H1 (cell line): ENCODE results near the gene MIEN1. TPM values are rescaled to one million over a fixed set of nuclear protein-coding genes. Genes with fewer than 3 reads are reported as not detected.

Experiments
- CTCF ChIA-PET: fragments of 300-600 bp; sonication (Branson Sonifier 250); formaldehyde crosslinking; loops from one replicate; lab custom pipeline; 2021; ENCODE audit not compliant: partially characterized antibody; lab: Charles Lee
- POLR2A ChIA-PET: fragments of 300-600 bp; sonication (Branson Sonifier 250); formaldehyde crosslinking; loops from one replicate; lab custom pipeline; 2021; ENCODE audit warnings: inconsistent platforms; ENCODE audit not compliant: partially characterized antibody; lab: Charles Lee
- DNase-seq, 2 experiments: peaks; one replicate each; pipeline versions ENCODE4 v3.0.0 to v3.0.0-alpha.2; 2010 to 2022; ENCODE audit warnings: low spot score in 2 of 2, low read depth in 1 of 2, mixed read lengths in 1 of 2
- FAIRE-seq: peaks from 2 replicates; lab custom pipeline; 2011; peaks lifted over from hg19 to GRCh38; lab: Jason Lieb, UNC
- H2AFZ ChIP-seq: 2 replicates; pipeline ENCODE4 v1.8.1; 2012; ENCODE audit warnings: low read length, inconsistent platforms
- H2AK5ac ChIP-seq: 2 replicates; pipeline ENCODE4 v1.6.1; 2013; ENCODE audit warnings: low read depth, low read length
- H2BK120ac ChIP-seq: replicated peaks from 2 replicates; pipeline ENCODE3; 2013; ENCODE audit warnings: low read depth, low read length, inconsistent platforms
- H2BK12ac ChIP-seq: 2 replicates; pipeline ENCODE4 v1.6.1; 2013; ENCODE audit warnings: low read depth, low read length
- H2BK15ac ChIP-seq: 2 replicates; pipeline ENCODE4 v1.6.1; 2013; ENCODE audit warnings: low read length
- H2BK20ac ChIP-seq: 2 replicates; pipeline ENCODE4 v1.6.1; 2013; ENCODE audit warnings: low read length
- H2BK5ac ChIP-seq: 2 replicates; pipeline ENCODE4 v1.6.1; 2013; ENCODE audit warnings: low read depth, low read length
- H3K14ac ChIP-seq: 2 replicates; pipeline ENCODE4 v1.6.1; 2013; ENCODE audit warnings: inconsistent platforms; ENCODE audit not compliant: insufficient read length
- H3K18ac ChIP-seq: 2 replicates; pipeline ENCODE4 v1.6.1; 2013; ENCODE audit warnings: low read length; ENCODE audit errors: extremely low read depth
- H3K23ac ChIP-seq: 2 replicates; pipeline ENCODE4 v1.6.1; 2013; ENCODE audit warnings: inconsistent platforms; ENCODE audit not compliant: insufficient read length
- H3K23me2 ChIP-seq: 2 replicates; pipeline ENCODE4 v1.6.1; 2013; ENCODE audit warnings: low read depth, low read length
- H3K27ac ChIP-seq: 2 replicates; pipeline ENCODE4 v1.6.1; 2011; ENCODE audit warnings: low read depth, low read length, inconsistent platforms
- H3K27me3 ChIP-seq, 4 experiments: replicated peaks in 1 of 4; 1 replicate in 1 of 4; 2 replicates in 3 of 4; pipeline versions ENCODE4 v1.6.1 to v1.8.1; 2011 to 2013; ENCODE audit warnings: low read length in 3 of 4, mild to moderate bottlenecking in 3 of 4, inconsistent platforms in 2 of 4, mixed read lengths in 2 of 4, moderate library complexity in 1 of 4; ENCODE audit not compliant: control insufficient read depth in 3 of 4, insufficient read depth in 3 of 4; ENCODE audit errors: extremely low read depth in 1 of 4
- H3K36me3 ChIP-seq, 4 experiments: 2 replicates each; pipeline versions ENCODE4 v1.6.1 to v1.8.1; 2011 to 2013; ENCODE audit warnings: mild to moderate bottlenecking in 4 of 4, low read length in 3 of 4, moderate library complexity in 2 of 4, control low read depth in 1 of 4, inconsistent platforms in 1 of 4; ENCODE audit not compliant: insufficient read depth in 4 of 4, control insufficient read depth in 2 of 4
- H3K4ac ChIP-seq: replicated peaks from 2 replicates; pipeline ENCODE3; 2013; ENCODE audit warnings: low read length, low read depth, mixed read lengths, inconsistent platforms; ENCODE audit not compliant: insufficient read length
- H3K4me1 ChIP-seq, 4 experiments: replicated peaks in 1 of 4; 1 replicate in 1 of 4; 2 replicates in 3 of 4; pipeline versions ENCODE4 v1.6.1 to v1.8.1; 2011 to 2013; ENCODE audit warnings: low read length in 3 of 4, inconsistent platforms in 2 of 4, mixed read lengths in 1 of 4; ENCODE audit not compliant: insufficient read depth in 4 of 4, control insufficient read depth in 3 of 4
- H3K4me2 ChIP-seq, 2 experiments: 2 replicates each; pipeline versions ENCODE4 v1.6.1 to v1.8.1; 2011 to 2013; ENCODE audit warnings: low read depth in 2 of 2, low read length in 2 of 2, control low read depth in 1 of 2, inconsistent platforms in 1 of 2, mild to moderate bottlenecking in 1 of 2; ENCODE audit not compliant: insufficient read depth in 1 of 2
- H3K4me3 ChIP-seq, 4 experiments: fragments of 200-600, 300-600 bp in 1 of 4; sonication (generic), shearing (Covaris generic), sonication (Bioruptor Twin) in 1 of 4; 2 replicates each; pipeline versions ENCODE4 v1.5.1 to v1.8.1; 2011 to 2016; ENCODE audit warnings: low read length in 4 of 4, low read depth in 3 of 4, control low read depth in 2 of 4, inconsistent platforms in 2 of 4, mild to moderate bottlenecking in 2 of 4, mixed read lengths in 1 of 4, moderate library complexity in 1 of 4; ENCODE audit not compliant: insufficient read depth in 2 of 4; ENCODE audit errors: extremely low read depth in 1 of 4
- H3K56ac ChIP-seq: replicated peaks from 2 replicates; pipeline ENCODE3; 2013; ENCODE audit warnings: low read depth, mild to moderate bottlenecking, mixed read lengths, low read length, inconsistent platforms; ENCODE audit not compliant: insufficient read length
- H3K79me1 ChIP-seq: 2 replicates; pipeline ENCODE4 v1.6.1; 2013; ENCODE audit warnings: low read depth, low read length, control low read depth
- H3K79me2 ChIP-seq, 2 experiments: 2 replicates each; pipeline versions ENCODE4 v1.6.1 to v1.8.1; 2012 to 2013; ENCODE audit warnings: low read length in 2 of 2, mild to moderate bottlenecking in 2 of 2, inconsistent platforms in 1 of 2; ENCODE audit not compliant: insufficient read depth in 2 of 2, control insufficient read depth in 1 of 2
- H3K9ac ChIP-seq, 4 experiments: replicated peaks in 1 of 4; 1 replicate in 1 of 4; 2 replicates in 3 of 4; pipeline versions ENCODE4 v1.6.1 to v1.8.1; 2011 to 2013; ENCODE audit warnings: low read depth in 3 of 4, low read length in 3 of 4, control low read depth in 2 of 4, mild to moderate bottlenecking in 2 of 4, moderate library complexity in 2 of 4, inconsistent platforms in 1 of 4; ENCODE audit errors: extremely low read depth in 1 of 4
- H3K9me3 ChIP-seq, 2 experiments: 2 replicates each; pipeline versions ENCODE4 v1.6.1 to v1.8.1; 2012 to 2013; ENCODE audit warnings: mild to moderate bottlenecking in 2 of 2, moderate library complexity in 2 of 2, control low read depth in 1 of 2, inconsistent platforms in 1 of 2, low read depth in 1 of 2, low read length in 1 of 2, mixed read lengths in 1 of 2; ENCODE audit not compliant: insufficient read depth in 2 of 2
- H4K20me1 ChIP-seq, 2 experiments: replicated peaks in 1 of 2; 2 replicates each; pipeline versions ENCODE3 to v1.8.1; 2011 to 2013; ENCODE audit warnings: inconsistent platforms in 2 of 2, low read length in 2 of 2, mild to moderate bottlenecking in 1 of 2; ENCODE audit not compliant: insufficient read depth in 2 of 2, control insufficient read depth in 1 of 2
- H4K5ac ChIP-seq: 2 replicates; pipeline ENCODE4 v1.6.1; 2013; ENCODE audit warnings: low read length, low read depth, mixed read lengths, inconsistent platforms; ENCODE audit not compliant: insufficient read length
- H4K8ac ChIP-seq: 2 replicates; pipeline ENCODE4 v1.8.0; 2013; ENCODE audit warnings: mild to moderate bottlenecking, moderate library complexity, low read length, inconsistent platforms; ENCODE audit not compliant: insufficient read depth; ENCODE audit errors: extremely low read depth
- H4K91ac ChIP-seq: replicated peaks from 2 replicates; pipeline ENCODE3; 2013; ENCODE audit warnings: low read length, mixed read lengths, inconsistent platforms; ENCODE audit not compliant: insufficient read length
- CHD2 ChIP-seq: IDR thresholded peaks from 2 replicates; pipeline ENCODE4 v1.6.1; 2012; ENCODE audit warnings: low read length, improper control_type of control experiment
- KDM4A ChIP-seq: IDR thresholded peaks from one replicate; pipeline ENCODE4 v1.7.1; 2012; ENCODE audit warnings: low read depth, mild to moderate bottlenecking, moderate library complexity, low read length, inconsistent platforms; ENCODE audit not compliant: severe bottlenecking
- SUZ12 ChIP-seq: fragments of 200-600 bp; sonication (generic); IDR thresholded peaks from 2 replicates; pipeline ENCODE4 v1.6.1; 2012; ENCODE audit warnings: mild to moderate bottlenecking, inconsistent platforms, low read length, moderate library complexity, mixed read lengths
- WGBS, 2 experiments: shearing (Covaris generic) in 1 of 2; methylation state at CpG; one replicate each; pipeline versions ENCODE4 v1.1.6 to v1.1.7; 2013 to 2015; ENCODE audit warnings: low lambda C conversion rate in 2 of 2, mixed read lengths in 2 of 2, inconsistent platforms in 1 of 2, low coverage in 1 of 2, missing lambda C conversion rate in 1 of 2; ENCODE audit not compliant: insufficient replicate concordance in 2 of 2, insufficient coverage in 1 of 2, insufficient read length in 1 of 2; ENCODE audit errors: extremely low coverage in 1 of 2, missing lambda C conversion rate in 1 of 2; 5-methylcytosine and 5-hydroxymethylcytosine counted together
- polyA plus RNA-seq, 7 experiments: library from polyadenylated mRNA; depleted of rRNA in 3 of 7; stranded (reverse) in 5 of 7; unstranded in 2 of 7; fragments of >200 nt in 5 of 7; fragments of 200-250 nt in 2 of 7; gene quantifications; 1 replicate in 5 of 7; 2 replicates in 1 of 7; 4 replicates in 1 of 7; pipeline versions ENCODE4 v1.2.1 to v1.2.3, GENCODE V29; 2011 to 2013; ENCODE audit warnings: missing spikeins in 2 of 7, mixed read lengths in 2 of 7
- total RNA-seq: library from RNA; stranded (reverse); fragmentation: NEBNext Ultra II Directional; extraction: Animal tissue kit (Norgen Biotek cat#: 25700); gene quantifications from 2 replicates; pipeline ENCODE4 v1.2.1, GENCODE V29; 2021

MIEN1 gene
- total and polyA plus RNA-seq, 2 of the 8 experiments (the other 6 are each of a cell fraction or from before 2014, with no cell fraction given) = 29.6 to 54.9 TPM

GRCh38 chr17:39709319-39709997 lies 20.9 kb downstream of the MIEN1 start:
- H3K79me2 ChIP-seq = peaks cover 8 to 59% of the 10 kb centered on the region in 2 experiments; a peak in 3 of 4 replicates
- CTCF ChIA-PET = interaction anchor here (0.7 to 52.4 kb wide), 9 partner anchors 8 to 639 kb away, joined by 3 to 1885 read pairs (median 6); partner anchors contain the start of genes ERBB2, PPP1R1B and STARD3
- no peak overlapping the region for H2AK5ac ChIP-seq

More at GRCh38 chr17:39709319-39709997, 20.9 kb downstream of the MIEN1 start:
- DNase-seq (no peak), FAIRE-seq (no peak)
- H3K9me3 ChIP-seq = no peaks in the 10 kb centered on the region
- 90% methylated on average over 12 of the region's 14 CpGs; no CpG with 5 or more reads in 1 of the 2 experiments for WGBS, 2 experiments
- TF ChIP-seq CHD2 (no peak), SUZ12 (no peak), KDM4A (no peak)
- no peak overlapping the region for H3K4me3 ChIP-seq
- no peaks in the 10 kb centered on the region for H3K23me2 ChIP-seq
- peaks cover 0 to 19% (median 14%) of the 10 kb centered on the region in 4 experiments; a peak in 6 of 7 replicates for H3K4me1 ChIP-seq
- no peak overlapping the region for H2BK15ac ChIP-seq
- H2BK5ac ChIP-seq = no peak overlapping the region
- no peak overlapping the region for H3K18ac ChIP-seq
- peaks cover 24 to 39% of the 10 kb centered on the region in 2 experiments for H4K20me1 ChIP-seq
- POLR2A ChIA-PET = interaction anchor here (0.6 to 38.1 kb wide), 10 partner anchors 9 to 58 kb away, joined by 3 to 708 read pairs (median 6); partner anchors contain the start of genes ERBB2, MIEN1, PGAP3 and PNMT
- H4K91ac ChIP-seq = no peak overlapping the region
- H3K79me1 ChIP-seq = peaks cover 17% of the 10 kb centered on the region
- H3K4me2 ChIP-seq = no peak overlapping the region
- no peak overlapping the region for H4K5ac ChIP-seq
- no peak overlapping the region for H2BK120ac ChIP-seq
- no peak overlapping the region for H3K9ac ChIP-seq
- no peak overlapping the region for H2BK12ac ChIP-seq
- H4K8ac ChIP-seq = peak overlapping the region; percentile 28; the same call in 1 of the 2 replicates
- no peak overlapping the region for H3K23ac ChIP-seq
- peaks cover 29 to 71% (median 59%) of the 10 kb centered on the region in 4 experiments for H3K36me3 ChIP-seq
- no peak overlapping the region for H3K4ac ChIP-seq
- no peak overlapping the region for H3K56ac ChIP-seq
- no peak overlapping the region for H2BK20ac ChIP-seq
- H3K27ac ChIP-seq = no peak overlapping the region; the same call in 1 of the 2 replicates
- H3K27me3 ChIP-seq = no peaks in the 10 kb centered on the region
- no peak overlapping the region for H3K14ac ChIP-seq
- no peak overlapping the region for H2AFZ ChIP-seq
